Caco-2 (cell line): ENCODE data around the gene FRMD1. TPM values are rescaled to one million over a fixed set of nuclear protein-coding genes. Genes with fewer than 3 reads are reported as not detected.

Experiments used
- BruUV-seq: library from RNA; stranded (reverse); fragments of 400-500 nt; replicated peaks from 2 replicates; lab custom pipeline; 2021; lab: Mats Ljungman, UMichigan
- CTCF ChIA-PET: fragments of 300-600 bp; sonication (Branson Sonifier 250); formaldehyde crosslinking; loops from one replicate; lab custom pipeline; 2022; ENCODE audit warnings: antibody characterized with exemption; lab: Charles Lee
- POLR2A ChIA-PET: fragments of 300-600 bp; sonication (Branson Sonifier 250); formaldehyde crosslinking; loops from one replicate; lab custom pipeline; 2022; ENCODE audit warnings: antibody characterized with exemption; lab: Charles Lee
- DNase-seq, 2 experiments: peaks; one replicate each; pipeline versions ENCODE4 v3.0.0 to v3.0.0-alpha.2; 2020 to 2022
- H3K27me3 ChIP-seq: replicated peaks from 2 replicates; pipeline ENCODE4 v1.6.0; 2011; ENCODE audit warnings: low read length; ENCODE audit not compliant: control insufficient read depth, insufficient read depth
- H3K36me3 ChIP-seq: 2 replicates; pipeline ENCODE4 v1.5.1; 2011; ENCODE audit warnings: low read length; ENCODE audit not compliant: control insufficient read depth, insufficient read depth
- H3K4me1 ChIP-seq: fragments of 250-450 bp; sonication (Bioruptor Pico); 2 replicates; pipeline ENCODE4 v1.5.1; 2020; ENCODE audit warnings: mild to moderate bottlenecking
- H3K4me3 ChIP-seq: 2 replicates; pipeline ENCODE4 v1.5.1; 2011; ENCODE audit warnings: low read depth, mild to moderate bottlenecking, control low read depth, low read length
- H3K9me3 ChIP-seq: fragments of 250-450 bp; sonication (Bioruptor Pico); 2 replicates; pipeline ENCODE4 v1.5.1; 2020; ENCODE audit warnings: mild to moderate bottlenecking, moderate library complexity
- H3K27ac Mint-ChIP-seq: one replicate; pipeline ENCODE4 v1.8.0; 2022; ENCODE audit warnings: mixed read lengths; ENCODE audit not compliant: unreplicated experiment
- H3K27me3 Mint-ChIP-seq: one replicate; pipeline ENCODE4 v1.8.0; 2022; ENCODE audit warnings: mixed read lengths; ENCODE audit not compliant: insufficient read depth, unreplicated experiment
- H3K36me3 Mint-ChIP-seq: one replicate; pipeline ENCODE4 v1.8.0; 2022; ENCODE audit warnings: mild to moderate bottlenecking, mixed read lengths; ENCODE audit not compliant: insufficient read depth, unreplicated experiment
- H3K4me1 Mint-ChIP-seq: one replicate; pipeline ENCODE4 v1.8.0; 2022; ENCODE audit warnings: low read depth, mixed read lengths; ENCODE audit not compliant: unreplicated experiment
- H3K4me3 Mint-ChIP-seq: one replicate; pipeline ENCODE4 v1.8.0; 2022; ENCODE audit warnings: mild to moderate bottlenecking, moderate library complexity, mixed read lengths; ENCODE audit not compliant: unreplicated experiment
- H3K9me3 Mint-ChIP-seq: one replicate; pipeline ENCODE4 v1.8.0; 2022; ENCODE audit warnings: mixed read lengths; ENCODE audit not compliant: unreplicated experiment
- intact Hi-C: fragments of 100-400 bp; cut with micrococcal nuclease; formaldehyde crosslinking; loops from one replicate; pipeline ENCODE4 v1.10.0; 2022; ENCODE audit not compliant: unreplicated experiment
- total RNA-seq: library from RNA; stranded (reverse); gene quantifications from 2 replicates; pipeline ENCODE4 v1.2.3, GENCODE V29; 2022
- TF ChIP-seq, protein P1 (sequence below), 2 experiments: fragments of 200-600 bp in 1 of 2; IDR thresholded peaks; 1 replicate in 1 of 2; 2 replicates in 1 of 2; pipeline versions ENCODE4 v1.5.1 to v1.8.0; 2011 to 2022; ENCODE audit warnings: antibody characterized with exemption in 1 of 2, control low read depth in 1 of 2, inconsistent platforms in 1 of 2, low read depth in 1 of 2, low read length in 1 of 2, mild to moderate bottlenecking in 1 of 2, moderate library complexity in 1 of 2; ENCODE audit not compliant: insufficient read depth in 1 of 2, severe bottlenecking in 1 of 2, unreplicated experiment in 1 of 2

Gene FRMD1
- total RNA-seq, 1 experiment from 2014 or later: 0.14 TPM

DNA sequence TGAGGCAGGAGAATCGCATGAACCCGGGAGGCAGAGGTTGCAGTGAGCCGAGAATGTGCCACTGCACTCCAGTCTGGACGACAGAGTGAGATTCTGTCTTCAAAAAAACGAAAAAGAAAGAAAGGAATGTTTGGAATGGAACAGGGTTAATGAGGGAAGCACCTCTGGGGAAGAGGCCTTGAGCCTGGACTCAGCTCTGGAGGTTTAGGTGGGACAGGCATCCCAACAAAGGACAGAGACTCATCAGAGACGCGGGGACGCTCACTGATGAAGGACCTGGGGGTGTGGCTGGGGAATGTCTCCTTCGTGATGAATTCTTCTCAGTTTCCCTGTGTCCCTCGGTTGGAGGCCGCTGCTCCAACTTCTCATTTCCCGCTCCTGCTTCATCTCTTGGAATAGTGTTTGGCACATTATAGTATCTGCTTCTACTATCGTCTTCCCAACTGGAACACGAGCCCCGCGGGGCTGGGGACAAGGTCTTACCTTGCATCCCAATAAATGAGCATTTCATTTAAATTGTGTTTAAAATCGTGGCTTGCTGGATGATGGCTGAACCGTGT is 54.0 kb downstream of the FRMD1 start:
- no TSS peak for BruUV-seq
- TF ChIP-seq, protein P1, sequence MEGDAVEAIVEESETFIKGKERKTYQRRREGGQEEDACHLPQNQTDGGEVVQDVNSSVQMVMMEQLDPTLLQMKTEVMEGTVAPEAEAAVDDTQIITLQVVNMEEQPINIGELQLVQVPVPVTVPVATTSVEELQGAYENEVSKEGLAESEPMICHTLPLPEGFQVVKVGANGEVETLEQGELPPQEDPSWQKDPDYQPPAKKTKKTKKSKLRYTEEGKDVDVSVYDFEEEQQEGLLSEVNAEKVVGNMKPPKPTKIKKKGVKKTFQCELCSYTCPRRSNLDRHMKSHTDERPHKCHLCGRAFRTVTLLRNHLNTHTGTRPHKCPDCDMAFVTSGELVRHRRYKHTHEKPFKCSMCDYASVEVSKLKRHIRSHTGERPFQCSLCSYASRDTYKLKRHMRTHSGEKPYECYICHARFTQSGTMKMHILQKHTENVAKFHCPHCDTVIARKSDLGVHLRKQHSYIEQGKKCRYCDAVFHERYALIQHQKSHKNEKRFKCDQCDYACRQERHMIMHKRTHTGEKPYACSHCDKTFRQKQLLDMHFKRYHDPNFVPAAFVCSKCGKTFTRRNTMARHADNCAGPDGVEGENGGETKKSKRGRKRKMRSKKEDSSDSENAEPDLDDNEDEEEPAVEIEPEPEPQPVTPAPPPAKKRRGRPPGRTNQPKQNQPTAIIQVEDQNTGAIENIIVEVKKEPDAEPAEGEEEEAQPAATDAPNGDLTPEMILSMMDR (IDR thresholded peaks at IDR 0.05; ENCODE audit: insufficient read depth in 1 of 2, low read depth in 1 of 2, low read length in 1 of 2, severe bottlenecking in 1 of 2, unreplicated experiment in 1 of 2): no peak
- Mint-ChIP-seq H3K27ac (no peak overlapping the region), H3K9me3 (peaks cover 5% of the 10 kb centered on the region), H3K4me3 (no peak overlapping the region), H3K27me3 (peaks cover 4% of the 10 kb centered on the region), H3K4me1 (peaks cover 5% of the 10 kb centered on the region), H3K36me3 (no peaks in the 10 kb centered on the region)
- Histone ChIP-seq H3K27me3 (no peaks in the 10 kb centered on the region), H3K4me1 (no peaks in the 10 kb centered on the region; the same call in 1 of the 2 replicates), H3K4me3 (no peak overlapping the region), H3K36me3 (no peaks in the 10 kb centered on the region), H3K9me3 (no peaks in the 10 kb centered on the region)
- POLR2A ChIA-PET: no interaction called here
- CTCF ChIA-PET: no interaction called here
- intact Hi-C loops: no loop called here
- DNase-seq: no peak

DNA sequence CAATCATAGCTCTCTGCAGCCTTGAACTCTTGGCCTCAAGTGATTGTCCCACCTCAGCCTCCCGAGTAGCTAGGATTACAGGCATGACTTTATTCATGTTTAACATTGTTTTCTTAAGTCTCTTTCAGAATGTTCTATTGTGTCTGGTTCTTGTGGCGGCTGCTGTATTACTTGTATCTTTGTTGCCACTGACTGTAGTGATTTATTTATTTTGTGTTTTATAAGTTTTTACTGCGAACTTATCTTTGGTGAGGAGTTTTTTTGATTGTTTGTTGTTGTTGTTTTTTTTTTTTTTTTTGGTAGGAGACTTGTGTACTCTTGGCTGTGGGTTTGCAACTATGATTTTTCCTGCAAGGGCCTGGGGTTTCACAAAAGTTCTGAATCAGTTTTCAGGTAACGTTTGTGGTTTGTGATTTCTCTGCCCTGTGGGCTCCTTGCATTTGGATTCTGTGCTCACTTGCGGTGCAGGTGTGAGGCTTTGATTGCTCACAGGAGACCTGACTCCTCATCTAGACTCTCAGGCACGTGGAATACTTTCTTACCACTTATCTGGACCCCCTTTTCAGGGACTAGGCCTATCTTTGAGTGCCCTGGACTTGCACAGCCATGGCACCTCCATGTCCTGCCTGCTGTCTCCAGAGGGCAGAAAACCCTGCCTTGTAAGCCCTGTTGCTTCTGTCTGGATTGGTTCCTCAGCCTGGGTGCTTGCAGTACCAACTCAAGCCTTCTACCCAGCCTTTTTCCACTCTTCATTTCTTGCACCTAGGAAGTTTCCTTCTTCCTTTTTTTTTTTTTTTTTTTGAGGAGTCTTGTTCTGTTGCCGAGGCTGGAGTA is 56.3 kb downstream of the FRMD1 start:
- no peaks in the 10 kb centered on the region for H3K9me3 ChIP-seq
- intact Hi-C loops: no loop called here
- no TSS peak for BruUV-seq

GRCh38 chr6:168021581-168021980 is 57.4 kb downstream of the FRMD1 start:
- Mint-ChIP-seq H3K27ac (no peak overlapping the region), H3K4me1 (peaks cover 5% of the 10 kb centered on the region), H3K27me3 (peaks cover 8% of the 10 kb centered on the region), H3K36me3 (no peaks in the 10 kb centered on the region), H3K9me3 (peaks cover 20% of the 10 kb centered on the region), H3K4me3 (no peak overlapping the region)
- H3K4me1 ChIP-seq: no peaks in the 10 kb centered on the region; the same call in 1 of the 2 replicates
- no peaks in the 10 kb centered on the region for H3K27me3 ChIP-seq
- BruUV-seq: no TSS peak
- no peaks in the 10 kb centered on the region for H3K9me3 ChIP-seq
- H3K4me3 ChIP-seq: no peak overlapping the region
- CTCF ChIA-PET: no interaction called here
- no peak for DNase-seq
- intact Hi-C loops: no loop called here
- no peaks in the 10 kb centered on the region for H3K36me3 ChIP-seq
- TF ChIP-seq, protein P1 (IDR thresholded peaks at IDR 0.05; ENCODE audit: insufficient read depth in 1 of 2, low read depth in 1 of 2, low read length in 1 of 2, severe bottlenecking in 1 of 2, unreplicated experiment in 1 of 2): no peak
- POLR2A ChIA-PET: no interaction called here

More for the DNA sequence above, 56.3 kb downstream of the FRMD1 start:
- peaks cover 20% of the 10 kb centered on the region for H3K9me3 Mint-ChIP-seq
- no peaks in the 10 kb centered on the region for H3K27me3 ChIP-seq
- no peak for DNase-seq
- no peaks in the 10 kb centered on the region for H3K36me3 Mint-ChIP-seq
- H3K27me3 Mint-ChIP-seq: peaks cover 8% of the 10 kb centered on the region
- no peak overlapping the region for H3K27ac Mint-ChIP-seq
- ChIA-PET POLR2A (no interaction called here), CTCF (no interaction called here)
- H3K4me3 Mint-ChIP-seq: no peak overlapping the region
- no peak overlapping the region for H3K4me3 ChIP-seq
- no peaks in the 10 kb centered on the region for H3K36me3 ChIP-seq
- H3K4me1 Mint-ChIP-seq: peaks cover 5% of the 10 kb centered on the region
- H3K4me1 ChIP-seq: no peaks in the 10 kb centered on the region; the same call in 1 of the 2 replicates
- TF ChIP-seq, protein P1 (IDR thresholded peaks at IDR 0.05; ENCODE audit: insufficient read depth in 1 of 2, low read depth in 1 of 2, low read length in 1 of 2, severe bottlenecking in 1 of 2, unreplicated experiment in 1 of 2): no peak
